ENCODE measurements around the gene CX3CR1.
"Not testable (repeated sequence)": the region's sequence is repeated elsewhere in the genome, so short reads cannot be mapped to it uniquely, and the experiment has no call there.

Gene CX3CR1

GRCh38 chr3:39232859-39233258, 47.0 kb downstream of the CX3CR1 start:
- in situ Hi-C loops (cut with HindIII; ENCODE audit: low sequenced_read_pairs): no loop called here
- H3K4me3 ChIP-seq (ENCODE audit: low read depth, low read length): no peak overlapping the region
- TF ChIP-seq CTCF (IDR thresholded peaks at IDR 0.05; ENCODE audit: low read depth, low read length, missing control alignments): no peak
- no peak for DNase-seq (ENCODE audit: low read depth)

GRCh38 chr3:39230453-39230852, 49.4 kb downstream of the CX3CR1 start:
- in situ Hi-C loops (cut with HindIII; ENCODE audit: low sequenced_read_pairs): no loop called here

GRCh38 chr3:39228496-39228895, 51.3 kb downstream of the CX3CR1 start:
- DNase-seq (ENCODE audit: low read depth): no peak
- in situ Hi-C loops (cut with HindIII; ENCODE audit: low sequenced_read_pairs): no loop called here
- H3K4me3 ChIP-seq (ENCODE audit: low read depth, low read length): no peak overlapping the region
- no peak for TF ChIP-seq CTCF (IDR thresholded peaks at IDR 0.05; ENCODE audit: low read depth, low read length, missing control alignments)

More at GRCh38 chr3:39230453-39230852, 49.4 kb downstream of the CX3CR1 start:
- no peak overlapping the region for H3K4me3 ChIP-seq (ENCODE audit: low read depth, low read length)
- no peak for DNase-seq (ENCODE audit: low read depth)
- no peak for TF ChIP-seq CTCF (IDR thresholded peaks at IDR 0.05; ENCODE audit: low read depth, low read length, missing control alignments)

- H3K4me3 ChIP-seq (ENCODE audit: low read depth, low read length); DNase-seq (ENCODE audit: low read depth); in situ Hi-C loops (cut with HindIII; ENCODE audit: low sequenced_read_pairs): not testable (repeated sequence)
Observed at GRCh38 chr3:39227596-39227995, 52.2 kb downstream of the CX3CR1 start.

GRCh38 chr3:39226106-39226741, 53.6 kb downstream of the CX3CR1 start:
- H3K4me3 ChIP-seq (ENCODE audit: low read depth, low read length): no peak overlapping the region
- DNase-seq (ENCODE audit: low read depth): no peak
- in situ Hi-C loops (cut with HindIII; ENCODE audit: low sequenced_read_pairs): no loop called here
- no peak for TF ChIP-seq CTCF (IDR thresholded peaks at IDR 0.05; ENCODE audit: low read depth, low read length, missing control alignments)

GRCh38 chr3:39224288-39224687, 55.5 kb downstream of the CX3CR1 start:
- in situ Hi-C loops (cut with HindIII; ENCODE audit: low sequenced_read_pairs): no loop called here
- H3K4me3 ChIP-seq (ENCODE audit: low read depth, low read length): no peak overlapping the region
- DNase-seq (ENCODE audit: low read depth): no peak
- TF ChIP-seq CTCF (IDR thresholded peaks at IDR 0.05; ENCODE audit: low read depth, low read length, missing control alignments): no peak

- H3K4me3 ChIP-seq (ENCODE audit: low read depth, low read length): no peak overlapping the region
- no peak for TF ChIP-seq CTCF (IDR thresholded peaks at IDR 0.05; ENCODE audit: low read depth, low read length, missing control alignments)
- in situ Hi-C loops (cut with HindIII; ENCODE audit: low sequenced_read_pairs): no loop called here
- no peak for DNase-seq (ENCODE audit: low read depth)
Observed at GRCh38 chr3:39222939-39223338, 56.9 kb downstream of the CX3CR1 start.

Data from astrocyte of the cerebellum (primary cell).